K562 (cell line): ENCODE data around the gene MAD1L1.

ENCODE experiments used
- E2F1 ChIP-seq: sonication (generic); formaldehyde crosslinking; IDR thresholded peaks from 2 replicates; pipeline ENCODE4 v1.8.1; 2023; ENCODE audit warnings: mild to moderate bottlenecking, missing genetic modification reagents, moderate library complexity
- MEF2D ChIP-seq: conservative IDR thresholded peaks from 2 replicates; pipeline ENCODE4 v1.6.1; 2016; ENCODE audit warnings: low read depth, missing genetic modification characterization, missing compliant biosample characterization
- POLR2A ChIP-seq: fragments of 450-650 bp; conservative IDR thresholded peaks from 2 replicates; pipeline ENCODE4 v1.6.1; 2016
- ZNF57 ChIP-seq: fragments of 450-650 bp; formaldehyde crosslinking; IDR thresholded peaks from 2 replicates; pipeline ENCODE4 v1.4.0; 2020; ENCODE audit warnings: mild to moderate bottlenecking, moderate library complexity

GRCh38 chr7:2144926-2145325 lies 87.8 kb downstream of the MAD1L1 start:
- no peak for TF ChIP-seq E2F1 (CRISPR knock-in tag)
- TF ChIP-seq ZNF57 (CRISPR knock-in tag), result no peak
- no peak for TF ChIP-seq MEF2D (tag)
- no peak for TF ChIP-seq POLR2A
